Inflammatory macrophage (primary cell): ENCODE measurements around the gene TUBA1A.
"Not testable (repeated sequence)": the region's sequence is repeated elsewhere in the genome, so short reads cannot be mapped to it uniquely, and the experiment has no call there.

Experiments used
- DNase-seq, 2 donors: peaks; one replicate each; pipeline ENCODE4 v3.0.0-alpha.2; 2020 to 2022
- total RNA-seq, 18 experiments: gene quantifications; one replicate each; lab custom pipeline; 2026; ENCODE audit warnings: mixed read lengths in 6 of 18, inconsistent platforms in 2 of 18; lab: John Stamatoyannopoulos, UW

TUBA1A gene
- total RNA-seq: 281 to 1,313 (median 493) reads per million in 18 experiments

GRCh38 chr12:49188916-49189367 is at the start of gene TUBA1A:
Gene TUBA1A (minus strand): TSS chr12:49189080. CDS start chr12:49188979, 101 bp downstream.
- peak; percentile 95 to 97 for DNase-seq

DNA sequence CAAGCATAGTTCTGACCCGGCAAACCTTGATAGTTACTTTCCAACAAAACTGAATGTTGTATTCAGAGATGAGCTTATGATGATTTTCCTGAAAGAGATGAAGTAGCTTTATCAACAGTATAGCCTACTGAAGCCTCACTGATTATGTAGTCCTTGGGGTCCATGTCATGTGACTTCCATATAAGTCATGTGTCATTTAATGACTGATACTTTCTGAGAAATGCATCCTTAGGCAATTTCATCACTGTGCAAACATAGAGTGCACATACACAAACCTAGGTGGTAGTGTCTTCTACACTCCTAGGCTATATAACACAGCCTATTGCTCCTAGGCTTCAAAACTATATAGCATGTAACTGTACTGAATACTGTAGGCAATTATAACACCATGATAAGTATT is 47.5 kb upstream of the TUBA1A start:
- DNase-seq: peak in 1 of 2 donors; percentile 43

DNA sequence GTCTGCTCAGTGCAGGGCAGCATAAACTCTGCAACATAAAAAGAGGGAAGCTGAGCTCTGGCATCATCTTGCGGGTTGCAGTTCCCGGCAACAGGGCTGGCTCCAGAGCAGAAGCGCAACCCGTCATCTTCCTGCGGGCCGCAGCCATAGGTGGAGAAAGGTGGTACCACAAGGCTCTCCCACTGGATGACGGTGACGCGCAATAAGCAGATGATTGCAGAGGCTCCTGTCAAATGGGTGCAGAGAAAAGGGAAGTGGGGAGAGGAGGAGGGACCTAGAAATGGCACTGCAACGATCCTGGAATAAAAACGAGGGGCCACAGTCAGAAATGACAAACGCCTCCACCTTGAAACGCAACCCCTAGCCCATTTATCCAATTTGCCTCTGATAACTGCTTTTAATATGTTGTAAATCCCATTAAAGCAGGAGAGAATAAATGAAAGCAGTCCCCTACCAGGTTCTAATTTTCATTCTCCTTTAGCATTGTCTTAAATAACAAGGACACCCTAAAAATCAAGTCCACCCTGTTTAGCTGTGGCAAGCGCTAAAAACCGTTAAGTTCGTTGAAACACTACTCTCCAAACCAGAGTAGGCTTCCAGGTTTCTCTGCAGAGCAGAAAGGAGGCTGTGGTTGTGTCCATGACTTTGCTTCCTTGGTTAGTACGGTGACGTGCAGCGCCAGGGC is 45.1 kb upstream of the TUBA1A start:
- peak; percentile 99 for DNase-seq

GRCh38 chr12:49232940-49233841 is 44.3 kb upstream of the TUBA1A start:
- DNase-seq: peak; percentile 34 to 45

GRCh38 chr12:49231878-49232655 is 43.2 kb upstream of the TUBA1A start:
- DNase-seq: peak in 1 of 2 donors; percentile 19

GRCh38 chr12:49230805-49231194 is 41.9 kb upstream of the TUBA1A start:
- peak; percentile 83 to 98 for DNase-seq

- no peak for DNase-seq
Measured at GRCh38 chr12:49230176-49230804, 41.4 kb upstream of the TUBA1A start.

DNA sequence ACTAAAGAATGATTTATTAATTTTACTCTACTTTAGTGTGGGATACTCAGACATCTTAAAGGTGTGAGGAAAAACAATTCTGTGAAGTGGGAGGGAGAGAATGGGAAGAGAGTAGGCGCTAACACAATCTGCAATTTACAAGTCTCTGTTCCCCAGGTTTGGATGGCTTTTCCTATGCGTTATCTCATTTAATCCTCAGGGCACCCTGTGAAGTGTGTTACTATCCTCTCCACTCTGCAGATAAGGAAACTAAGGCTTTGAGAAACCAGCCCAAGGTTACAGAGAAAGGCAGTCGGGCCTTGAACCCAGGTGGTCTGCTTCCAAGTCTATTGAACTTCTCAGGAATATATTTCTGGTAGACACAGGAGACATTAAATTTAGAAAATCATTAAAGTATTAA is 39.8 kb upstream of the TUBA1A start:
- DNase-seq: no peak

DNA sequence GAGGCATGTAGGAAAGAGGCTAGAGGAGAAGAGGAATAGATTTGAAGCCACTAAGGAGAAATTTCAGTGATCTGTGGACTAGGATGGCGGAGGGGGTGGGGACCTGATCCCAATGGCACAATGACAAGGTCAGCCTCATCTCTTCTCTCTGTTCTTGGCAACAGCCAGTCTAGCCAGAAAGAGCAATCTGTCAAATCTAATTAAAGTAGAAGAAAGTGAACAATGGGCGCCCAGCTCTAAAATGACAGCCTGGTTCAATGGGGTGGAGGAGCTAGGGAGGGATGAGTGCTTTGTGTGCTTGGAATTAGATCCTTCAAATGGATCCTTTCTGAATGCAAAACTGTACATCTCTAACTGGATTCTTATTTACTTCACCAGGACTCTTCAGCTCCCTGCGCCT is 38.8 kb upstream of the TUBA1A start:
- no peak for DNase-seq

DNA sequence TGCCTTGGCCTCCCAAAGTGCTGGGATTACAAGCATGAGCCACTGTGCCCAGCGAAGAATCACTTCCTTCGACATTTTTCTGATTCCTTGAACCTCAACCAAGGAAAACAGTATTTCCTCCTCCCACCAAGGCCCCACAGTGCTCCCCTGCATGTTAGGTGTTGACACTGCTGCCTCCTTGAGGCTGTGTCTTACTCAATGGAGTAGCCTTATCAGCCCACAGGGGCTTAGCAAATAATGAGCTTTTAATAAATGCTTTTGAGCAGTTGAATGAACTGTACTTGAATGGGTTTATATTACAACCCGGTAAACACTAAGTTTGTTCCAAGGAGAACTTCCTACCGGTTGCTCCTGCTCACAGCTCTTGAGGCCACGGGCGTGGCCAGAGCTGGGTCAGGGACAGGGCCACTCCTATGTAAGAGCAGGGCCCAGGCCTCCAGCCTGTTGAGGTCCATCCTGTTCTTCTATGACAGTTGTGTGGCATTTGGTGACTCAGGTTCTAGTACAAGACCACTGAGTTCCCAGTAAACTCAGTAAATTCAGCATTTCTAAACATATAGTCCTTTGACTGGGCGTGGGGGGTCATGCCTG is 36.8 kb upstream of the TUBA1A start:
- DNase-seq: peak; percentile 16 to 39

DNA sequence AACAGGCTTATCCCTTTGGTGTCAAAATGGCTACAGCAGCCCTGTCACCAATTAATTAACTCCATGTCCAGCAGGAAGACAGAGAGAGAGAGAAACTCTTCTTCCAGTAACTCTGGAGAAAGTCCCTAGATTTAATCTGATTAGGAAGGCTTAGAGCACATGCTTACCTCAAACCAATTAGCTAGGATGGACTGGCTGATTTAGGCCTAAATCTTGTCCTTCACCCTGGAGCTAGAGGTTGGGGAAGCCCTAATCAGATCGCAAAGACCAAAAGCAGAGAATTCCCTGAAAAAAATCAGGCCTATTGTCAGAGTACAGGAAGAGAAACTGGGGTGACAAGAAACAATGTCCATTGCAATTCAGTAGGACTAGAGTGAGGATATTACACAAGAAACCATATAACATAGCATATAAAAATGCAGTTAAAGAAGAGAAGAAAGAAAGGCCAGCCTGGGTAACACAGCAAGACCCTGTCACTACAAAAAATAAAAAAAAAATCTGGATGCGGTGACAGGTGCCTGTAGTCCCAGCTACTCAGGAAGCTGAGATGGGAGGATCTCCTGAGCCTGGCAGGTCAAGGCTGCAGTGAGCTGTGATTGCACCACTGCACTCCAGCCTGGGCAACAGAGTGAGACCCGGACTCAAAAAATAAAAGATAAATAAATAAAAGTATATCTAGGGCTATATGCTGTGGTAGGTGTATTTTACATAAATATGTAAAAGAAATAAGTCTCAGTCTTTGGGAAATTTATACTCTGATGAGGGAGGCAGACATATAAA is 34.9 kb upstream of the TUBA1A start:
- peak in 1 of 2 donors; percentile 5 for DNase-seq

GRCh38 chr12:49223122-49223521 is 34.2 kb upstream of the TUBA1A start:
- DNase-seq: no peak

DNA sequence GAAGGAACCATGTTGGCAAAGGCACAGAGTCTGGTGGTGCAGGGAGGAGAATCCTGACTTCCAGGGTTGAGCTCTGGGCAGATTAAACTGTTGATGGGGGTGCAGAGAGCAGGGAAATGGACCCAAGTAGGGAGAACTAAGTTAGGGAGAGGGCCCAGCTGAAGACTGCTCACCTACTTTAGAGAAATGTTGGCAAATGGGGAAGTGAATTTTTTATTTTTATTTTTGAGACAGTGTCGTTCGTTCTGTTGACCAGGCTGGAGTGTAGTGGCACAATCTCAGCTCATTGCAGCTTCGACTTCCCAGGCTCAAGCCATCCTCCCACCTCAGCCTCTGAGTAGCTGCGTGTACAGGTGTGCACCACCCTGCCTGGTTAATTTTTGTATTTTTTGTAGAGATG is 32.1 kb upstream of the TUBA1A start:
- peak; percentile 30 to 51 for DNase-seq

DNA sequence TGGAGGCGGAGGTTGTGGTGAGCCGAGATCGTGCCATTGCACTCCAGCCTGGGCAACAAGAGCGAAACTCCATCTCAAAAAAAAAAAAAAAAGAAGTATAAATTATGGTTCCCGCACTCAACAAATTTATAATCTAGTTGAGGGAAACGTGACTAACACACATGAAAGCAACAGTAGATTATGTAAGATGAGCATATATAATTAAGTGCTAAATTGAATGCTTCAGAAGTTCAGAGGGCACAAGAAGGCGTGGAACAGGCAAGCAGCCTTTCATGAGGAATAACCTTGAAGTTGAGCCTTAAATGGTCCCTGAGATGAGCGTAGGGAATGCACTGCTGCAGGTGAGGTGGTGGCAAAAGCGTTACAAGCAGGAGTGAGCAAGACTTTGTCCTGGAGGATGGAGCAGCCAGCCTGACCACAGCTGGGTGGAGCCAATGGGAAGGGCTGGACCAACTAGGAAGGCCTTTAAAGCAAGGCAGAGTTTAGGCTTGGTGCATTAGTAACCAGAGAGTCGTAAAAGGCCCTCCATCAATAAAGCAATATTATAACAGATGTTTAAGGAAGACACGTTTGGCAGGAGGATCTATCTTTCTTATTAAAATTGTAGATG is 30.6 kb upstream of the TUBA1A start:
- peak in 1 of 2 donors; percentile 19 for DNase-seq

- no peak for DNase-seq
Measured at GRCh38 chr12:49212572-49212971, 23.7 kb upstream of the TUBA1A start.

GRCh38 chr12:49210703-49211102 is 21.8 kb upstream of the TUBA1A start:
- not testable (repeated sequence) for DNase-seq

GRCh38 chr12:49208676-49209075 is 19.8 kb upstream of the TUBA1A start:
- no peak for DNase-seq

DNA sequence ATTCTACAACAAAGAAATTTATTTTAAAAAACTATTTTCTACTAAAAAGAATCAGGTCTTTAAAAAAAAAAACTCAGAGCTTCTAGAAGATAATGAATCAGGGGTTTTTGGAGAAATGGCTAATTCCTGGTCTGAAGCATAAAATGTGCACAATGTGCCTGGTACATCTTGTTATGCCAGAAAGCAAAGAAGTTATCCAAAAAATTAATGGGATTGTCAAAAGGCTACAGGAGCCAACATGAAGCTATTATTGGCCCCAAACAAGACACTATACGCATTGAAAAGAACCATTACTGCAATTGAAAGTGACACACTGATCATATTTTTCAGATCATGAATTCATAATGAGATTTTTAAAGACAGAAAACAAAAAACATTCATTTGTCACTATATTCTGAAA is 19.3 kb upstream of the TUBA1A start:
- no peak for DNase-seq

GRCh38 chr12:49206389-49206788 is 17.5 kb upstream of the TUBA1A start:
- DNase-seq: no peak

- DNase-seq: peak; percentile 32 to 33
Measured at GRCh38 chr12:49201595-49202295, 12.9 kb upstream of the TUBA1A start.
